ENCODE results near the gene FLG2.
"Not testable (repeated sequence)": the region's sequence is repeated elsewhere in the genome, so short reads cannot be mapped to it uniquely, and the experiment has no call there.

Gene FLG2

GRCh38 chr1:152309955-152310354, 49.9 kb downstream of the FLG2 start:
- DNase-seq, result no peak

GRCh38 chr1:152309320-152309901, 50.4 kb downstream of the FLG2 start:
- DNase-seq, result not testable (repeated sequence)

DNA sequence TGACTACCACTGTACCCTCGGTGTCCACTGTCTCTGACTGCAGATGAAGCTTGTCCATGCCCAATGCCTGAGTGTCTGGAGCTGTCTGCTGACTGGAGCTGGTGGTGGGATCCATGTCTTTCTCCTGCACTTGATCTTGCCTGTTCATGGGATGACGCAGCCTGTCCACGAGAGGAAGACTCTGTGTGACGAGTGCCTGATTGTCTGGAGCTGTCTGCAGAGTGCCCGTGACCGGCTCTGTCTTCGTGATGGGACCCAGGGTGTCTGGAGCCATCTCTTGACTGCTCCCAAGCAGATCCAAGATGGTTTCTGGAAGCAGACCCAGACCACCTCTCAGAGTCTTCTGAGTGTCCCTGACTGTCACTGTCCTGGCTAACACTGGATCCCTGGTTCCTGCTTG, 51.0 kb downstream of the FLG2 start:
- not testable (repeated sequence) for DNase-seq

DNA sequence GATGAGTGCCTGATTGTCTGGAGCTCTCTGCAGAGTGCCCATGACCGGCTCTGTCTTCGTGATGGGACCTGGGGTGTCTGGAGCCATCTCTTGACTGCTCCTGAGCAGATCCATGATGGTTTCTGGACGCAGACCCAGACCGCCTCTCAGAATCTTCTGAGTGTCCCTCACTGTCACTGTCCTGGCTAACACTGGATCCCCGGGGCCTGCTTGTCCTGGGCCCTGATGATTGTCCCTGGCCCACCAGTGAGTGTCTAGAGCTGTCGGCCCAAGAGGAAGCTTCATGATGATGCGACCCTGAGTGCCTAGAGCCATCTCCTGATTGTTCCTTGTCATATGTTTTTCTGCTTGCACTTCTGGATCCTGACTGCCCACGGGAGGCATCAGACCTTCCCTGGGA, 51.8 kb downstream of the FLG2 start:
- DNase-seq, result not testable (repeated sequence)

DNA sequence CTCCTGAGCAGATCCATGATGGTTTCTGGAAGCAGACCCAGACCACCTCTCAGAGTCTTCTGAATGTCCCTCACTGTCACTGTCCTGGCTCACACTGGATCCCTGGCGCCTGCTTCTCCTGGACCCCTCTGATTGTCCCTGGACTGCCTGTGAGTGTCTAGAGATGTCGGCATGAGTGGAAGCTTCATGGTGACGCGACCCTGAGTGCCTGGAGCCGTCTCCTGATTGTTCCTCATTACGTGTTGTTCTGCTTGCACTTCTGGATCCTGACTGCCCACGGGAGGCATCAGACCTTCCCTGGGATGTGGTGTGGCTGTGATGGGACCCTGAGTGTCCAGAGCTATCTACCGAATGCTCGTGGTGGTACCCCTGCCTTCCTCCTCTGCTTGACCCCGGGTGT, 53.7 kb downstream of the FLG2 start:
- not testable (repeated sequence) for DNase-seq

- DNase-seq, result not testable (repeated sequence)
These were observed 55.0 kb downstream of the FLG2 start for GRCh38 chr1:152304773-152305172.

GRCh38 chr1:152303139-152303872, 56.5 kb downstream of the FLG2 start:
- DNase-seq, result not testable (repeated sequence)

All from effector CD4-positive, alpha-beta T cell (primary cell).